Vagina (tissue), 2 donors: ENCODE measurements around the gene IGSF5.

Experiments
- POLR2A ChIP-seq, 2 donors: fragments of 450-650 bp; IDR thresholded peaks; one replicate each; pipeline ENCODE4 v1.6.1; 2017; ENCODE audit warnings: antibody characterized with exemption in 2 of 2, mild to moderate bottlenecking in 2 of 2, moderate library complexity in 2 of 2
- POLR2AphosphoS5 ChIP-seq, 2 donors: sonication (generic); formaldehyde crosslinking; IDR thresholded peaks; one replicate each; pipeline ENCODE4 v1.9.0; 2017; ENCODE audit warnings: antibody characterized with exemption in 2 of 2, mild to moderate bottlenecking in 2 of 2, low read depth in 1 of 2; ENCODE audit not compliant: insufficient read depth in 1 of 2
- TF ChIP-seq, protein P1 (sequence below), 3 experiments: fragments of 450-650 bp in 2 of 3; fragments of 200-600 bp in 1 of 3; sonication (generic) in 1 of 3; IDR thresholded peaks; one replicate each; pipeline ENCODE4 v1.5.1; 2017 to 2019; ENCODE audit warnings: antibody characterized with exemption in 3 of 3, mild to moderate bottlenecking in 2 of 3, moderate library complexity in 2 of 3

DNA sequence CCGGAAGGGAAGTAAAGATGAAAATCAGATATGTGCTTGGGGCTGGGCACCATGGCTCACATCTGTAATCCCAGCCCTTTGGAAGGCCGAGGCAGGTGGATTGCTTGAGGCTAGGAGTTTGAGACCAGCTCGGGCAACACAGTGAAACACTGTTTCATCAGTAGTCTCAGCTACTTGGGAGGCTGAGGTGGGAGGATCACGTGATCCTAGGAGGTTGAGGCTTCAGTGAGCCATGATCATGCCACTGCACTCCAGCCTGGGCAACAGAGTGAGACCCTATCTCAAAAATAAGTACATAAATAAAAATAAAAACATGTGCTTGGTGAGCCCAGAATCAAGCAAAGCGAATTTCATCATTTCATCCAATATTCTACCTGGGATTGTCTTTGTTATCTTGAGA is 98.9 kb downstream of the IGSF5 start:
- TF ChIP-seq POLR2AphosphoS5 (IDR thresholded peaks at IDR 0.05; ENCODE audit: insufficient read depth in 1 of 2, low read depth in 1 of 2) (no peak), POLR2A (IDR thresholded peaks at IDR 0.05) (no peak)
- TF ChIP-seq, protein P1, sequence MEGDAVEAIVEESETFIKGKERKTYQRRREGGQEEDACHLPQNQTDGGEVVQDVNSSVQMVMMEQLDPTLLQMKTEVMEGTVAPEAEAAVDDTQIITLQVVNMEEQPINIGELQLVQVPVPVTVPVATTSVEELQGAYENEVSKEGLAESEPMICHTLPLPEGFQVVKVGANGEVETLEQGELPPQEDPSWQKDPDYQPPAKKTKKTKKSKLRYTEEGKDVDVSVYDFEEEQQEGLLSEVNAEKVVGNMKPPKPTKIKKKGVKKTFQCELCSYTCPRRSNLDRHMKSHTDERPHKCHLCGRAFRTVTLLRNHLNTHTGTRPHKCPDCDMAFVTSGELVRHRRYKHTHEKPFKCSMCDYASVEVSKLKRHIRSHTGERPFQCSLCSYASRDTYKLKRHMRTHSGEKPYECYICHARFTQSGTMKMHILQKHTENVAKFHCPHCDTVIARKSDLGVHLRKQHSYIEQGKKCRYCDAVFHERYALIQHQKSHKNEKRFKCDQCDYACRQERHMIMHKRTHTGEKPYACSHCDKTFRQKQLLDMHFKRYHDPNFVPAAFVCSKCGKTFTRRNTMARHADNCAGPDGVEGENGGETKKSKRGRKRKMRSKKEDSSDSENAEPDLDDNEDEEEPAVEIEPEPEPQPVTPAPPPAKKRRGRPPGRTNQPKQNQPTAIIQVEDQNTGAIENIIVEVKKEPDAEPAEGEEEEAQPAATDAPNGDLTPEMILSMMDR (IDR thresholded peaks at IDR 0.05): no peak
